ENCODE results near the gene REG4.
"Not testable (repeated sequence)": the region's sequence is repeated elsewhere in the genome, so short reads cannot be mapped to it uniquely, and the experiment has no call there.

Gene REG4

DNA sequence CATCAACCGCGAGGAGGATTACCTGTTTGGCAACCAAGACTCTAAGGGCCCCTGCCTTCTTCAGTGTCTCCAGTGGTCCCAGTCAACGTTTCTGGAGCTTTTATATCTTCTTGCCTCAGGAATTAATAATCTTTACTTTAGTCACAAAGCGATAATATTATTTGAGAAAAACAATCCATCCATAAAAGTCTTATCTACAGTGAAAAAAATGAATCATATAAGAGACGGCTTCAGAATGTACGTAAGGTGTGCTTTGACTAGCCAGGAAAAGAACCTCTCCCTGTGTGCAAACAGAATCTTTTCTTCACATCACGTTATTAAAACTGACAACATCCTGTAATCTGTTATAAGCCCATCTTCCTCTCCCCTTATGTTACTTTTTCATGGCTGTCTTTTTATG lies at the start of gene REG4:
REG4 (minus strand) TSS at position 74 of the 400 bp plus-strand sequence. CDS start 2,691 bp downstream, outside the sequence.
- DNase-seq: no peak

- DNase-seq: no peak
Measured at GRCh38 chr1:119859647-119860046, 48.4 kb upstream of the REG4 start.

GRCh38 chr1:119858556-119859214 lies 47.4 kb upstream of the REG4 start:
- not testable (repeated sequence) for DNase-seq

DNA sequence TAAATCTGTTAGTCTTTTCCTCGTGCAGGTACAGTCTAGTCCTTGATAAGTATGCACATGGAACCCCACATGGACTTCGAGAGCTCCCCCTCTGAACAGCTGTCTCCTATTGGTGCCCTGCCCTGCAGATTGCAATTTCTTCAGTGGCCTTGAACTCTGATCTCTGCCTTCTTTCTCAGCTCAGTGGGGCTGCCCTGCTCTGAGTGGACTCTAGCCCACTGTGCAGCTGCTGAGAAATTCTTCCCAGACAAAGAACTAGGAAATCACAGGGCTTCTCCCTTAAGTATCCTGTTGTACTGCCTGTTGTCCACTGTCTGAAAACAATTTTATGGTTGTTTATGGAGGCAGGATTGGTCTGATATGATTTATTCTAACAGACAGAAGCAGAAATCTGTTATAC lies 46.9 kb upstream of the REG4 start:
- DNase-seq: no peak

GRCh38 chr1:119853155-119853554 lies 41.9 kb upstream of the REG4 start:
- no peak for DNase-seq

DNA sequence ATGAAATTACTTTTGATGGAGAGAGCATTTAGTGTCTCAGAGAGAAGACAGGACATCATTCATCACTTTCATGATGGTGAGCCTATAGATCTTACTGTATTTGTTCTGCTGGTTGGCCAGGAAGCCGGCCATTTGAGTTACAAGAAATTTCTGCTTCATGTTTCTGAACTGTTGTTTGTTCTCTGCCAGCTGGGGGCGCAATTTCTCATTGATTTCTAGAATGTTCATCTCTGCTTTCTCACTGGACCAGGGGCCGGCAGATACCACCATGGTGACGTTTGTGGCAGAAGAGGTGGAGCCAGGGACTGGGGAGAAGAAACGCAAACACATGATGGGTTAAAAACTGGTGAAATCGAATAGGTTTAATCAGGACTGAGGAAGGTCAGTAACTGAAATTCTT lies 32.9 kb upstream of the REG4 start:
- DNase-seq: not testable (repeated sequence)

DNA sequence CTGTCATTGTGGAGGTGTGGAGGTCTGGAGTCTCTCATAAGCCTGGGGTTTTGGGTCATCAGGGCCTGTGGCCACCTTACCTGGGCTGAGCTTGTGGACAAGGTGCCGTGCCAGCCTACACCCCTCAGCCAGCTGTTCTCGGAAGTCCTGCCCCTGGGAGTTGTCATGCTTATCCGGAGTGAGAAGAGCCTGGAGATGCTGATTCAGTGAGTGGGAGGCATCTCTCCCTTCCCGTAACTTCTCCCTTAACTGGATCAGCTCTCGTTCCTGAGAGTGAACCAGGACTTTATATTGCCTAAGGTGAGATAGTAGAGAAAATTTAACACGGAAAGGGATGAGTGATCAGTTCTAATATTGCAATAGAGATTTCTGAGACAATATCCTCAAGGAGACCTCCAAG lies 30.0 kb upstream of the REG4 start:
- no peak for DNase-seq

- no peak for DNase-seq
Measured at GRCh38 chr1:119840745-119841144, 29.5 kb upstream of the REG4 start.

DNA sequence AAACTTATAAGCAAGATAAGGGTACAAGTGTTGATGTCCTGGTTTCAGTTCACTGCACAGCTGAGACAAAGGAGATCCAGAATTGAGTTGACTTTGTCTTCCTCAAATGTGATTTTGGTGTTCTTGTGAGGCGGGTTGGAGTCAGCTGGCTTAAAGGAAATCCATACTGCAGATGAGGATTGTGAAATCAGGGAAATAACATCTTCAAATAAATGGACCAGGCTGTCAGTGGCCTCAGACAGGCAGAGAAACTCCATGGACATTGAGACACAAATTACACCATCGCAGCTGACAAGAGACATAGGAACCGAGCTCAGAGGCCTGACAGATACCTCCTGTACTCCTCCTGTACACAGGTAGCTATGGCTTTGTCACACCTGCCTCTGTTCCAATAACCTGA lies 27.0 kb upstream of the REG4 start:
- no peak for DNase-seq

GRCh38 chr1:119834990-119835389 lies 23.7 kb upstream of the REG4 start:
- DNase-seq: no peak

GRCh38 chr1:119831027-119831426 lies 19.8 kb upstream of the REG4 start:
- DNase-seq: no peak

DNA sequence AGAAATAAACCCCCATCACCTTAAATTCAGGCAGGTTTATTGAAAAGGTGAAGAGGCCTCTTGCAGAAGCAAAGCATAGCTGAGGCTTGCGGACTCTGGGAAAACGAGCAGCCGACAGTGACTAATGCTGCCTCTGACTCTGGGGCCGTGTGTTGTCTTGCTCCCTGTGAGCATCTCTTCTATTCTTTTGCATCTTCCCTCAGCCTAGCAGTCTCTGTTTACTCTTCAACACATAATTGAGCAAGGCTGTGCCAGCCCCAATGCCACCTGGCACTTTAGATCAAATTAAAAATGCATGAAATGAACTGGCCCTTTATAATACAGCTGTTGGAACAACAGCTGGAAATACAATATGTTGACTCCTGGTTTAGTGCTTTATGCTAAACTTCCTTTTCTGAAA lies 18.4 kb upstream of the REG4 start:
- no peak for DNase-seq

GRCh38 chr1:119829006-119829405 lies 17.7 kb upstream of the REG4 start:
- not testable (repeated sequence) for DNase-seq

GRCh38 chr1:119828266-119828665 lies 17.0 kb upstream of the REG4 start:
- no peak for DNase-seq

GRCh38 chr1:119827010-119827409 lies 15.8 kb upstream of the REG4 start:
- DNase-seq: no peak

DNA sequence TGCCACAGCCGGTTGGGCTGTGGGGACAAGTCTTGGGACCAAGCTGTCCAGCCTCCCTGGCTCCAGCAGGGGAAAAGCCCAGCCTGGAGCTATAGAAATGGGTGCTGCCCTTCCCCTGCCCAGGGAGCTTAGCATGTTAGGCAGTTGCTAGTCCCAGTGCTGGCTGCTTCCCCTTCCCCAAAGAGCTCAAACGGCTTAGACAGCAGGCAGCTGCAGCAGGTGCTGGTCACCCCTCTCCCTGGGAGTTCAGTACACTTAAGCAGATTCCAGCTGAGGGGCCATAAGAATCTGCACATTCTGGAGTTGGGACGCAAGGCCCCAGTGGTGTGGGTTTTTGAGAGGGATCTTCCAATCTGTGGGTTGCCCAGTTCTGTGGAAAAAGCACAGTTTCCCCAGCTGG lies 11.1 kb upstream of the REG4 start:
- no peak for DNase-seq

DNA sequence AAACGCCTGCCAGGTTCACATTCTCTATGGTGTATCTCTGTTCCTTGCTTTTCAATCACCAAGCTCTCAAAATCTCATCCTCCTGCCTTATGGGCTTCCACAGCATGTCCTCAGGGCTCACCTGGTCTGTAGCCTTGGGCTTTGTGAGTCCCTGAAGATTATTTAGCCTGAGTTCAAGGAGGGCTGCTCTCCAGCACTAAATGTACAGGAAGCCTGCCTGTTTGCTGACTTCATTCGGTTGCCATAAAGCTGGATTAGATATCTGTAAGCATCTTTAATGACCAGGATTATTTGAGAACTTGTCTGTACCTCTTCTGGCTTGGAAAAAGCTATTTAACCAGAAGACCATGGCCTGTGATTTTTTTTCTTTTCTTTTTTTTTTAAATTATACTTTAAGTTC lies 6.9 kb upstream of the REG4 start:
- DNase-seq: no peak

DNA sequence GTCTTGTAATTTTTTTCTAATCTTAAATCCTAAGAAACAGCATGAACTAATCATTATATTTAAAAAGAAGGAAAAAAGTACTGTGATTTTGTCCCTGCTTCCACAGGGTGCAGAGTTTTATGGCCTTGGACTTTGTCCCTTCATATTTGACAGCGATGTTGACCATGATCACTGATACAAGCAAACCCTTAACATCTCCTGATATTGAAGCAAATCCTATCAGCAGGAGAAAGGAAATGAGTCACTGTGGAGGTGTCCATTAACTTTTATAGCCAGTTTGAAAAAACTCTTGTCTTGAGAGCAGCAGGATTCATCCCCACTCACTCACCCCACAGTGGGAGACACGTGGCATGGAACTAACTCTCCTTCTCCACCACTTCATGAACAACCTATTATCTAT lies 5.1 kb upstream of the REG4 start:
- no peak for DNase-seq

GRCh38 chr1:119815928-119816327 lies 4.7 kb upstream of the REG4 start:
- DNase-seq: no peak

GRCh38 chr1:119815361-119815760 lies 4.1 kb upstream of the REG4 start:
- no peak for DNase-seq

DNA sequence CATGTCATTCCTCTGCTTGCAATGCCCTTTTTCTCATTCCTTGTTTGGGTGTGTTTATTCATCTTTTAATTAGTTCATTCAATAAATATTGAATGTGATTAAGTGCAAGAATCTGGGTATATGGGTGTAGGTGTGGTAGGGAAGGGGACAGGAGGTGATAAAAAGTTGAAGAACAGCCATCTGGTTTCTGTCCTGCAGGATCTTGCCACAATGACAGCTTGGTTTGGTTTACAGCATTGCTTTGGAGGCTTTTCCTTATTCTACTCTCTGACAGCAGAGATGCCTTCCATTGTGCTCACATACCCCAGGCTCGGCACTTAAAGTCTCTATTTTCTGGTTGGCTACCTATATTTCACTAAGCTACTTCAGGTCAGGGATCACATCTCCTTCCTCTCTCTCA lies 3.0 kb upstream of the REG4 start:
- DNase-seq: no peak

DNA sequence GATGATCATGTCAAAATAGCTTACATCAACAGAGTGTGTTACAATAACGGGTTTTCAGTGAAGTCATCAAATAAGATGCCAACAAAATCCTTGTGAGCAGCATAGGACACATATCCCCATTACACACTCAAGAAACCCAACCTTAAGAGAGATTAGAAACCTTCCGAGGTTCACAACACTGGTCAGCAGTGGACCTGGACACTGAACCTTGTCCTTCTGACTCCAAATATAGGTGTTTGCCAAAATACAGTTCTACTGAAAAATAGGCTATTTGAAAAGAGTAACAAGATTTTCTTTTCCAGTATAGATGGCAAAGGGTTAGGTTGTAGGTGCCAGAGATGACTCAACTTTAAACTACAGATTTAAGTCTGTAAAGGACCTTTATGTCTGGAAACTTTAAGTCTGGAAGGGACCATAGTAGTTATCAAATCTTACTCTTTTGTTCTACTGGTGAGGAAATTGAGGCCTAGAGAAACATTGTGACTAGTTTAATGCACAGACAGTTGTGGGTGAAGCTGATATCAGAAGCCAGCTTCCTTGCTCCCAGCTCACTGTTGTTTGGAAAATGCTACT lies 811 bp upstream of the REG4 start:
- no peak for DNase-seq

- DNase-seq: peak; percentile 70
Measured at GRCh38 chr1:119808972-119809550, 2.2 kb downstream of the REG4 start.

- no peak for DNase-seq
Measured at GRCh38 chr1:119808491-119808890, 2.8 kb downstream of the REG4 start.

- DNase-seq: no peak
Measured at GRCh38 chr1:119806489-119806888, 4.8 kb downstream of the REG4 start.
